Coronary artery (tissue), 2 donors: ENCODE results near the gene PTCHD1.
A peak's percentile ranks its signal among the peaks of the same experiment; 100 is the strongest.

ENCODE experiments used
- DNase-seq: peaks from one replicate; pipeline ENCODE4 v3.0.0-alpha.2; 2017; ENCODE audit warnings: low spot score
- H3K27ac ChIP-seq, 2 donors: fragments of 200-600 bp; sonication (generic); one replicate each; pipeline ENCODE4 v1.5.1; 2016 to 2019
- H3K4me3 ChIP-seq: fragments of 200-600 bp; sonication (generic); 2 replicates; pipeline ENCODE4 v1.5.1; 2016; ENCODE audit warnings: mild to moderate bottlenecking, moderate library complexity
- TF ChIP-seq, protein P1 (sequence below): fragments of 200-600 bp; sonication (generic); IDR thresholded peaks from one replicate; pipeline ENCODE4 v1.5.1; 2019; ENCODE audit warnings: antibody characterized with exemption

PTCHD1 gene

GRCh38 chrX:23435108-23435507 is 100.5 kb downstream of the PTCHD1 start:
- DNase-seq: no peak
- Histone ChIP-seq H3K27ac (peak overlapping the region; percentile 43 to 83), H3K4me3 (no peak overlapping the region)
- TF ChIP-seq, protein P1, sequence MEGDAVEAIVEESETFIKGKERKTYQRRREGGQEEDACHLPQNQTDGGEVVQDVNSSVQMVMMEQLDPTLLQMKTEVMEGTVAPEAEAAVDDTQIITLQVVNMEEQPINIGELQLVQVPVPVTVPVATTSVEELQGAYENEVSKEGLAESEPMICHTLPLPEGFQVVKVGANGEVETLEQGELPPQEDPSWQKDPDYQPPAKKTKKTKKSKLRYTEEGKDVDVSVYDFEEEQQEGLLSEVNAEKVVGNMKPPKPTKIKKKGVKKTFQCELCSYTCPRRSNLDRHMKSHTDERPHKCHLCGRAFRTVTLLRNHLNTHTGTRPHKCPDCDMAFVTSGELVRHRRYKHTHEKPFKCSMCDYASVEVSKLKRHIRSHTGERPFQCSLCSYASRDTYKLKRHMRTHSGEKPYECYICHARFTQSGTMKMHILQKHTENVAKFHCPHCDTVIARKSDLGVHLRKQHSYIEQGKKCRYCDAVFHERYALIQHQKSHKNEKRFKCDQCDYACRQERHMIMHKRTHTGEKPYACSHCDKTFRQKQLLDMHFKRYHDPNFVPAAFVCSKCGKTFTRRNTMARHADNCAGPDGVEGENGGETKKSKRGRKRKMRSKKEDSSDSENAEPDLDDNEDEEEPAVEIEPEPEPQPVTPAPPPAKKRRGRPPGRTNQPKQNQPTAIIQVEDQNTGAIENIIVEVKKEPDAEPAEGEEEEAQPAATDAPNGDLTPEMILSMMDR: no peak

GRCh38 chrX:23435575-23435974 is 100.9 kb downstream of the PTCHD1 start:
- TF ChIP-seq, protein P1: no peak
- no peak for DNase-seq
- Histone ChIP-seq H3K27ac (peak overlapping the region; percentile 43 to 83), H3K4me3 (no peak overlapping the region)

GRCh38 chrX:23436875-23437274 is 102.2 kb downstream of the PTCHD1 start:
- no peak overlapping the region for H3K4me3 ChIP-seq
- TF ChIP-seq, protein P1: no peak
- no peak overlapping the region for H3K27ac ChIP-seq
- no peak for DNase-seq

- no peak for DNase-seq
- TF ChIP-seq, protein P1: no peak
- no peak overlapping the region for H3K4me3 ChIP-seq
- H3K27ac ChIP-seq: no peak overlapping the region
Observed at GRCh38 chrX:23451266-23451665, 116.6 kb downstream of the PTCHD1 start.
